NOMO-1 treated with DMSO at 0.1 percent for 48 hours (cell line): ENCODE data around the gene SLC38A1.
"Not testable (repeated sequence)": the region's sequence is repeated elsewhere in the genome, so short reads cannot be mapped to it uniquely, and the experiment has no call there.

Experiments
- DNase-seq: peaks from one replicate; lab custom pipeline; 2025; ENCODE audit not compliant: unreplicated experiment; lab: John Stamatoyannopoulos, UW

The SLC38A1 gene

DNA sequence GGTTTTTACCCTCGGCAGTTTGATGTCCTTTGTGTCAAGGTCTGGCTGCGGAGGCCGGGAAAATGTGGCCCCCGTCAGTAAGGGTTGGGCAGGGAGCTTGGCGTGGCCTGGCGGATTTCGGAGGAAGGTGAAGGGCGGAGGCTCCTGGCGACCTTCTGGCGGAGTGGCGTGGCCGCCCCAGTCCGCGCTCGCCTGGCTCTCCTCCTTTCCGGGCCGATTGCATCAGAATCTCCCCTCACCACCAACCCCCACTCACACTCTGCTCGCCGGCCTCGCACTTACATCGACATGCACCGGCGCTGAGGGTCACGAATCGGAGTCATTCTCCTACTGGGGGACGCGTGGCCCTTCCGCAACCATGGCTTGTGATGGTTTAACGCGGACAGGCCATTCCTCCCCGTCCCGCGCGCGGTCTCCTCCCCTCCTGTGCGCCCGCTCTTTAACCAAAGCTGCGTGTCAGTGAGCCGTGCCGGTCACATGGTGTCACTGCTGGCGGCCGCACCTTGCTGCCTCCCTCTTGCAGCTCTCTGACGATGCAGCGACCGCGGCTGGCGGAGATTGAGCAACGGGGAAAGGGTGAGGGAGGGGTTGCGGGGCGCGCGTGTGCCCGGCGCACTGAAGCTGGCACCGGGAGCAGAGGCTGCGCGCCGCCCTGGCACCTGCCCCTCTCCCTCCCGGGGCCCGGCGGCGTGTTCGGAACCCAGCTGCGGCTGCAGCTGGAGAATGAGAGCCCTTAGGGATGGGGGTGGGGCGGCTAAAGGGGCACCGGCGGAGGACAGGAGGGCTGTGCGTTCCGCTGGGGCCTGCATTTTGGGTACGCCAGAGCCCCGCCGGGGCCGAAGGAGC is at the start of gene SLC38A1:
TSS of gene SLC38A1 (minus strand) at position 461 of the 846 bp plus-strand sequence. CDS start 29,243 bp downstream, outside the sequence.
- DNase-seq, result peak; percentile 58

DNA sequence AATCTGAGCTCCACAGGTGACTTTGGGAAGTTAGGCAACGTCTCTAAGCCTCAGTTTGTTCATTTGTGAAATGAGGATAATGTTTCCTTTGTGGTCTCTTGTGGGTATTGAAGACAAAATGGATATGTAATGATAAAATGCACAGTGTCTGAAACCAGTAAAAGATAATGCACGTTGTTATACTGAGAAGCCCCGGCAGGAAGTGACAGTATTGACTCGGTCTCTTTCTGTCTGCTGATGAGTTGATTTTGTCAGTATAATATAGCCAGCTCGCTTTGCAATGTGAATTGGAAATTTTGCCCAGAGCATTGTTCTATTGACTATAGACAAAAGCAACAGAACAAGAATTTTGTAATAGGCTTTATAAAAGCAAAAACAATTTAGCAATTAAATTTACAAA is 49.2 kb upstream of the SLC38A1 start:
- no peak for DNase-seq

DNA sequence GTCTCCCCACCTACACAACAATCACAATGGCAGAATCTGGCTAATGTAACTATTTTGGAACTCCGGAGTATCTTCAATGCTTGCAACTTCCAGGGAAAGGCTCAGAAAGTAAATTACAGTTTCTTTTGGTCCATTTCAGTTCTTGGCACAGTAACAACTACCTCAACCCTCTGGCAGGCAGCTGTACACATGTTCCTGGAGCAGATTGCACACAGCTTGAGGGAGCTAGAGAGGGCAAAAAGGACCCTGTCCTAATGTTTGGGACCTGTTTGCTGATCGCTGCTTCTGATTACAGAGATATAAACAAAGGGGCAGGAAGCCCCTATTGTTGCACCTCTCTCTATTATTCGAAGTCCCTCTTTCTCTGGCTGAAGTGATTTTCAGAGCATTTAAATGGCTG is 35.2 kb upstream of the SLC38A1 start:
- DNase-seq, result no peak

DNA sequence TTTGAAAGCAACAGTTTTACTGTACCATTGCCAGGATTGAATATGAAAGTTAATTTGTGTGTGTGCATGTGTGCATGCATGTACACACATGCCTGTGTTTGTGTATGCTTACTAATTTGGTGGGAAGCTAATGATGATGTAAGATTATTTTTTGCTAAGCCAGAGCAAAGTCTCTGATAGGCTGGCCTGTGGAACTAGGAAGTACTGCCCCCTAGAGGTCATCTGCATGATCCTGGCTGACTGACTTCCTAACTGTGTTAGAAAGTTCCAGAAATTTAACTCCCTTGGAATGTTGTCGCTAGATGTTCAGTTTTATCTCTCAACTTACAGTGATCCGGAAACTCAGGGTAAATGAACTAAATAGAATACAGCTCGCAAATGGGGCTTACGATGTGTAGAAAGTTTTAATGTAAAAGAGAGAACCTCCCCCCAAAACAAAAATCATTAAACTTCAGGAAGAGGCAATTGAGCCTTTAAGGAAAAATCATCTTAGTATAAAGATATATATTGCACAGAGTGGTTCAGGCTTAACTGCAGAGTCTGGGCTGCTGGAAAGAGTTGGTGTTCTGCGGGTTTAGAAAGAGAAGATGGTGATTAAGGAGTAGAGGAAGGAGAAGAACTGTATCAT is 34.3 kb upstream of the SLC38A1 start:
- DNase-seq, result peak; percentile 4

DNA sequence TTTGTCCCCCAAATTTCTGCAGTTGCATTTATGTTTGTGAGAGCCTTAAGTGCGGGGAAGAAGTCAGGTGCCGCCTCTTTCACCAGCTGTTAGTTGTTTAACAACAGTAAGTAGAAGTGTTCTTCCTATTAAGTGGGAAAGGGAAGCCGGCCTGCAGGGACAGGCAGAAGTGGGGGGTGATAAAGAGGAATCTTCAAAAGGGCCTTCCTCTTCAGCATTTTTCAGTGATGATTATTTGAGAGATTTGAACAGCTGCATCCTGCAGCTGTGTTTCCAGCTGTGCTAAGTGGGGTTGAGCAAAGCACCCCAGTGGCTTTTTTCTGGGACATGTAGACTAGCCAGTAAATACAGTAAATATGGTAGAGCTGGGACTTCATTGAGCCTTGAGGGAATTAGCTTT is 32.1 kb upstream of the SLC38A1 start:
- DNase-seq, result peak; percentile 2

DNA sequence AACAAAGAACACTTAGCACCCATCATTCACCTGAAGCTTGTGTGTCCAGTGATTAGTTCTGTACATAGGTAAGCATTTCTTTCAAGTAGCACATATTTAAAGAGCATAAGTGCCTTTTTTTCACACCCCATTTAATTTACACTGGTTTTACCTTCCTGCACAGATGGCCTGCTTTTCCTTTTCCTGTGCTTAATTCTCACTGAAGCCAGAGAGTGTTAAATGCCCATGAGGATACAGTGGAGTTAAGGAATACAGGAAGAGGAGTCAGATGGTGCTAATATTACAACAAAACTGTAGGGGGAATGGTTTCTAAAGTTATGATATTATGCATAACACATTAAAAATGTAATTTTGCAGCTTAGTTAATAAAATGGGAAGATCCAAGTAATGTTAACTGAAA is 31.0 kb upstream of the SLC38A1 start:
- no peak for DNase-seq

DNA sequence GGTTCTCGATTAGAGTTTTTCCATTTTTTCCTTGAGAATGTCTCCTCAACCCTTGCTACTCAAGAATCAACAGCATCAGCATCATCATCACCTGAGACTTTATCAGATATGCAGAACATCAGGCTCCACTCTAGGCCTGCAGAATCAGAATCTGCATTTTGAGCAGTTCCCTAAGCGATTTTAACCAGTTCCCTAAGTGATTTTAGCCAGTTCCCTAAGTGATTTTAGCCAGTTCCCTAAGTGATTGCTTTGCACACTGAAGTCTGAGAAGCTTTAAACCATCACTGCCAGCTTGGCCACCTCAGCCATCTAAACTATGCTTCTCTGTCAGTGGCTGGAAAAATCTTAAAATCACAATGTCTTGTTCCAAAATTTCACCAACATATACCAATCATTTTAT is 29.4 kb upstream of the SLC38A1 start:
- peak; percentile 11 for DNase-seq

DNA sequence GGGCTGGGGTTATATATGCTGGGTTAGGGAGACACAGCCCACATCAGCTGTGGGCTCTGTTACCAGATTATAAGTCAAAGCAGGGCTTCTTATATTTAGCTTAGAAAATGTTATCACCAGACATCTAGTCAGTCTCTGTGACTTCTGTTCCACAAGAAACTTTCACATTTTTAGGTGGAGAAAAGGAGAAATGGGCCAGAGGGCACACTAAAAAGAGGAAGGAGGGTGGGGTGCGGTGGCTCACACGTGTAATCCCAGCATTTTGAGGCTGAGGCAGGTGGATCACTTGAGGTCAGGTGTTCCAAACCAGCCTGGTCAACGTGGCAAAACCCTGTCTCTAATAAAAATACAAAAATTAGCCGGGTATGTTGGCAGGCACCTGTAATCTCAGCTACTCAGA is 28.0 kb upstream of the SLC38A1 start:
- DNase-seq, result peak; percentile 45

DNA sequence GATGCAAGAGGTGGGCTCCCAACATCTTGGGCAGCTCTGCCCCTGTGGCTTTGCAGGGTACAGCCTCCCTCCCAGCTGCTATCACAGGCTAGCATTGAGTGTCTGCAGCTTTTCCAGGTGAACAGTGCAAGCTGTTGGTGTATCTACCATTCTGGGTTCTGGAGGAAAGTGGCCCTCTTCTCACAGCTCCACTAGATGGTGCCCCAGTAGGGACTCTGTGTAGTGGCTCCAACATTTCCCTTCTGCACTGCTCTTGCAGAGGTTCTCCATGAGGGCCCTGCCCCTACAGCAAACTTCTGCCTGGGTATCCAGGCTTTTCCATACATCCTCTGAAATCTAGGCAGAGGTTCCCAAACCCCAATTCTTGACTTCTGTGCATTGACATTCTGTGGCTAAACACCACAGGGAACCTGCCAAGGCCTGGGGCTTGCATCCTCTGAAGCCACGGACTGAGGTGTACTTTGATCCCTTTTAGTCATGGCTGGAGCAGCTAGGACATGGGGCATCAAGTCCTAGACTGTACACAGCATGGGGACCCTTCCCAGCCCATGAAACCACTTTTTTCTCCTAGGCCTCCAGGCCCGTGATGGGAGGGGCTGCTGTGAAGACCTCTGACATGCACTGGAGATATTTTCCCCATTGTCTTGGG is 24.0 kb upstream of the SLC38A1 start:
- no peak for DNase-seq

DNA sequence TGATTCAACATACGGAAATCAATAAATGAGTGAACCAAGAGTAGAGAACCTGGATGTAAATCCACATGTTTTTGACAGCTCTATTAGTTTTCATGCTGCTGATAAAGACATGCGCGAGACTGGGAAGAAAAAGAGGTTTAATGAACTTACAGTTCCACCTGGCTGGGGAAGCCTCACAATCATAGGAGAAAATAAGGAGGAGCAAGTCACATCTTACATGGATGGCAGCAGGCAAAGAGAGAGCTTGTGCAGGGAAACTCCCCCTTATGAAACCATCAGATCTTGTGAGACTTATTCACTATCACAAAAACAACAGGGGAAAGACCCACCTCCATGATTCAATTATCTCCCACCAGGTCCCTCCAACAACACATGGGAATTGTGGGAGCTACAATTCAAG is 23.1 kb upstream of the SLC38A1 start:
- DNase-seq, result not testable (repeated sequence)

DNA sequence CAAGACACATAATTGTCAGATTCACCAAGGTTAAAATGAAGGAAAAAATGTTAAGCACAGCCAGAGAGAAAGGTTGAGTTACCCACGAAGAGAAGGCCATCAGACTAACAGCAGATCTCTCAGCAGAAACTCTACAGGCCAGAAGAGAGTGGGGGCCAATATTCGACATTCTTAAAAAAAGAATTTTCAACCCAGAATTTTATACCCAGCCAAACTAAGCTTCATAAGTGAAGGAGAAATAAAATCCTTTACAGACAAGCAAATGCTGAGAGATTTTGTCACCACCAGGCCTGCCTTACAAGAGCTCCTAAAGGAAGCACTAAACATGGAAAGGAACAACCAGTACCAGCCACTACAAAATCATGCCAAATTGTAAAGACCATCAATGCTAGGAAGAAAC is 16.3 kb upstream of the SLC38A1 start:
- not testable (repeated sequence) for DNase-seq

DNA sequence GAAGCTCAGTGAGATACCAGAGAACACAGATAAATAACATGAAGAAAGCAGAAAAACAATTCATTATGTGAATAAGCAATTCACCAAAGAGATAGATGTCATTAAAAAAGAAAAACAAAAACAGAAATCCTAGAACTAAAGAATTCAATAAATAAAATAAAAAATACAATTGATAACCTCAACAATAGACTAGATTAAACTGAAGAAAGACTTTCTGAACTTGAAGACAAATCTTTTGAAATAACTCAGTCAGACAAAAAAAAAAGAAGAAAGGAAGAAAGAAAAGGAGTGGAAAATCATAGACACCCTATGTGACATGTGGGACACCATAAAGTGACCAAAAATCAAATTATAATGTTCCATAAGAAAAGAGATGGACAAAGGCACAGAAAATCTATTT is 14.0 kb upstream of the SLC38A1 start:
- DNase-seq, result no peak

DNA sequence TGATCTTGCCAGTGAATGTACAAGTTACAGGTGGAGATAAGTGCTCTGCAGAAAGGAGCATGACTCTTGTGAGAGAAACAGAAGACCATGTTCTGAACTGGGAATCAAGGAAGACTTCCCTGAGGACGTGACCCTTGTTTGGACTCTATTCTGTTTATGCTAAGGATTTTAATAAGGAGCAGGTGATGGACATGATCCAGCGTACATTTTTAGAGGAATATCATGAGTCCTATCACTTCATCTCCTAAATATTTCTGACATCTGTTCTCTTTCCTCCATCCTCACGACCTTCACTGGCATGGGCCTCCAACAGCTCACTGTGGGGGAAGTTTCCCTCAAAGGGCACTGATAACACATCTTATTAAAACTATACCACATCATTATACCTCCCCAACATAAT is 7.9 kb upstream of the SLC38A1 start:
- DNase-seq, result no peak

DNA sequence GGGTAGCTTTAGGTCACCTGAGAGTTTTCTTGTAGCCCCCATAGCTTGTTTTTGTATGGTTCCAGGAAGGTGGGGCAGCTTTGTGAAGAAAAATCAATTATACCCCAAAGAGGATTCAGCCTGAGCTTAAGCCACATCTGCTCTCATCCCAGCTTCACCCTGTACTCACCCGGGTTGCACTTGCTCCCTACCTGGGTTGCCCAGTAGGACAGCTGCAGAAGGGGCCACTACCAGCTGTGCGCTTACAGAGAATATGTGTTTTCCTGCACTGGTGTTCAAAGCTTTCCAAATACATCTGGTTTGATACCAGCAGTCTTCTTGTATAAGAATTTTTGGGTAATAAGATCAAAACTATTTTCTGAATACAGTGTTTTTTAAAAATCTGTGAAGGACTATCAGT is 3.0 kb upstream of the SLC38A1 start:
- no peak for DNase-seq

DNA sequence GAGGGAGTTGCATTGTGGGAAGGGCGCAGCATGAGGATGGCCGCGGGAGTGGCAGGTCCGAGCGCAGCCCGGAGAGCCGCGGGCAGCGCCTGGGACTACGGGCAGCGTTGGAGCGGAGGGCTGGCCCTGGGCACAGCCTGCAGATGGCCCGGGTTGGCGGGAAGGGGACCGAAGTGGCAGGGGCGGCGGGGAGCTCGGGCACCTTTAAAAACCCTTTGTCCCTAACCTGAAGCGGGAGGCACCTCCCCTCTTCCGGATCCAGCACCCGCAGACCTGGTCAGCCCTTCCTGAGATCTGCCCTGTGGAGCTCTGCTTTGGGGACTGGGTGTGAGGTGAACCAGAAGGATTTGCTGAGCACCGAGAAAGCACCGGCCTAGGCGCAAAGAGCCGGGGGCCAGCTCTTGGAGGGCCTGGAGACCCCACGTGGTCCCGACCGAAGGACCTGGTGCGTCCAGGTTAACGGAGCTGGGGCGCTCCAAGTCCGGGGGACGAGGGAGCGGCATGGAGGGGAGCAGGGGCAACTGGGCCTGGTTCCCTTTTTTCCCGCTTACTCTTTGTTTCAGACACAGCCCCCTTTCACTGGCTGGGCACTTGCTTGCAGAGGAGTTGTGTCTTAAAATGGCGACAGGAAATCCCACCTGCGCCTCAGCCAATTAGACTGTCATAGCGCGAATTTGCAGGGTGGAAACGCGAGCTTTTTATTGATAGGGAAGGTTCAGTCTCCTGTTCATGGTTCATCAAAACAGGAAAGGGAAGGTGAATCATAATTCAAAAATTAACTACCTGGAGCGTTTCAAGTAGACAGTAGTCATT is 792 bp upstream of the SLC38A1 start:
- DNase-seq, result no peak

DNA sequence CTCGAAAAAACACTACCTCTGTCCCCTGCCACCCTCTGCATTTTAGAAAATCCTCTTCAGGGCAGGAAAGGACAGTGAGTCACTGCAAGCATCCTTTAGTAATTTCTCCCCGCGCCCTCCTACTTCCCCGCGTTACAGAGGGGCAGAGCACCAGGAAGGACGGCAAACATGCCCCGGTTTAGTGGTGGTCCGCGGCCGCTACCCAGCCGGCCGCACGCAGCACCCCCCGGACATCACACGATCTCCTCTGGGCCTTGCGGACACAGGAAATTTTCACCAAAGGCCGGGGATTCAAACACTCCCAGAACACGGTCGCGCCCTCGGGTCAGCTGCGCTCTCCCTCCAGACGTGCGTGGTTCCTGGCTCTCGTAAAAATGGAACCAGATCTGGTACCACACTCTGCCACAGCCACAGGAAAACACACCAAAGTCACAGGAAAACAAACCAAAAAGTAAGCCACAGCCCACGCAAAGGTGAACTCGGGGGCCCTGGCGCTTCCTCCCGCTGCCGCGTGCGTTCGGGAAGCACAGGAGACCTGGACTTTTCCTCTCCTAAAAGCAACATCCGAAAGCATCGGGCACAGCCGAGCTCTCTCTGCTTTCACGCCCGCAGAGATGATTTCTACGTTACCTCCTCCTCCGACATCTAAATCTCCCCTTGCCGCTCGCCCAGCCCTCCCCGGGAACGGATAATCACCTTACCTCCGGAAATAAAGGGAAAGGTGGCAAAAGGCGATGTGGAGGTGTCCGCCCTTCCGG is 839 bp downstream of the SLC38A1 start:
- DNase-seq, result no peak

DNA sequence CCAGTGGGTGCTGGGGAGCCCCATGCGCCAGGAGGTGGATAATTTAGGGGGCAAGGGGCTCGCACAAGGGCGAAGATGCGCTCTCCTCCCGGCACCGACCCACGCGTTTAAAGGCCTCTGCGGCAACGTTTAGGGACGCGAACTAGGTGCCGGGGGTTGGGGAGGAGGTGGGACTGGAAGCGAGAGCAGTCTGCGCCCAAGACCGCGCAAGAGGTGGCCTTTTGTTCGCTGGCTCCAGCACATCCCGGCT is 1.3 kb downstream of the SLC38A1 start:
- no peak for DNase-seq

DNA sequence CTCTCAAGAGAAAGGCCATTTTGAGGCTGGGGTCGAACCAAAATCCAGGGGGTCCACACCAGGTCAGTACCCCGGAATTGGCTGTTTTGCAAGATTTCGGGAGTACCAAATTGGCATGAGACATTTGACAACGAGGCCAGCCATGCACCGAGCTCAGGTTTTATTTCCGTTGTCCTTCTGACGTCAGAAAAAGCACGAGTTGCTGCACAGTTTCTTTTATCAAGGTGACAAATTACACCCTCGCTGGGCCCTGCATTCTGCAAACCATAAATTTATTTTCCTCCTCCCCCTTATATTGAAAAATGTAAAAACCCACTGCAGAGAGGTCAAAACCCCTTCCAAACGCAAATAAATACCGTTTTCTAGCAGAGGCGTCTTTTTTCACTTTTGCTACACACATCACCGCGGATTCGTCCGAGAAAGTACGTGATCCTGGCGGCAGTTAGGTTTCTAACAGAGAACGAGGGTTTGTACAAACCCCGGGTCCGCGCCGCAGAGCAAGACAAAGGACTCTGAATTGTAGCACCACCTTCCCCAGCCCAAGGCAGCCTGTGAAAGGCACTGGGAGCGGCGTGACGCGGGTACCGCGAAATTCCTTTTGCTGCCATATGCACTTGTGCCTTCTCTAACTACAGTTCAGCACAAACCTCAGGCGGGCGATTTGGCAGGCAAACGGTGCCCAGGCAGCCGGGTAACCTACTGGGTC is 1.8 kb downstream of the SLC38A1 start:
- no peak for DNase-seq

DNA sequence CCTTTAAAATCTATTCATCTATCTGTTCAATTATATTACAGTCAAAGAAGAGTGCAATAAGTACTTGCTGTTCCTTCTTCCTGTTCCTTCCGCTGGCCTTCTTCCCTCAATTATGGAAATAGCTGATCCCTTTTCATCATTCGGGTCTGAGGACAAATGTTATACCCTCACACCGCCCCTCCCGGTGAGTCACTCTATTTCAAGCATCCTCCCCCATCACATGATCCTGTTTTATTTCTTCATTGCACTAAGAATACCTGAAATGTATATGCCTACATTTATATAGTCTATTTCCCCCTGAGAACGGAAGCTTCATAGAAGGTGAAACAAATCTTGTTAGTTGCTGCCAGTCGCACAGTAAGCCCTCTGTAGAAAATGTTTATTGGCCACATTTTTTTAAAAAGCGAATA is 2.5 kb downstream of the SLC38A1 start:
- no peak for DNase-seq

DNA sequence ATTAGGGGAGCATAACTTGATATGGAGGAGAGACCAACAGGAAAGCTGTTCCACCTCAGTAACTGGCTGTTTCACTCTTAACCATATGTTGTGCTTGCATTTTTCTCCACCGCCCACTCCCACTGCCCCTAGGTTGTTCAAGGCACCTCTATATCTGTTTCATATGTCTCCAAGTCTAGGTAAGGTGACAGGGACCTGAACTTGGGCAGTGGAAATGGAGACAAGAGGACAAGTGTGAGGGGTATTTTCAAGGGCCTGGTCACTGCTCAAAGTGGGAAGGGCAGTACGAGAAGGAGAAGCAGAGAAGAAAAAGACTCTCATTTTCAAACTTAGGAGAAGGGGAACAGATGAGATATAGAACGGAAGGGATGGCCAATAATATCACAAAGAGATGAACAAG is 3.1 kb downstream of the SLC38A1 start:
- no peak for DNase-seq
